T-helper 2 cell treated with Interferon-gamma antibody and Interleukin-4, amounts not matched to agents 5 μg/mL and 100 μg/mL, for 36 hours (primary cell): ENCODE measurements around the gene ZFR2.

ENCODE experiments used
- DNase-seq: peaks from one replicate; pipeline ENCODE4 v3.0.0; 2021; ENCODE audit warnings: low spot score
- H3K27ac Mint-ChIP-seq: one replicate; pipeline ENCODE4 v1.8.0; 2021; ENCODE audit warnings: mild to moderate bottlenecking, mixed read lengths
- H3K27me3 Mint-ChIP-seq: one replicate; pipeline ENCODE4 v1.8.0; 2021; ENCODE audit warnings: low read depth, mixed read lengths
- H3K36me3 Mint-ChIP-seq: one replicate; pipeline ENCODE4 v1.8.0; 2021; ENCODE audit warnings: low read depth, mixed read lengths
- H3K4me1 Mint-ChIP-seq: one replicate; pipeline ENCODE4 v1.8.0; 2021; ENCODE audit warnings: low read depth, mixed read lengths
- H3K4me3 Mint-ChIP-seq: one replicate; pipeline ENCODE4 v1.8.0; 2022; ENCODE audit warnings: mild to moderate bottlenecking, moderate library complexity, mixed read lengths
- H3K9me3 Mint-ChIP-seq: one replicate; pipeline ENCODE4 v1.8.0; 2021; ENCODE audit warnings: mixed read lengths

The ZFR2 gene

GRCh38 chr19:3808420-3809143, 60.3 kb downstream of the ZFR2 start:
- Mint-ChIP-seq H3K4me3 (no peak overlapping the region), H3K36me3 (no peaks in the 10 kb centered on the region), H3K4me1 (peaks cover 13% of the 10 kb centered on the region), H3K9me3 (no peaks in the 10 kb centered on the region), H3K27ac (no peak overlapping the region), H3K27me3 (no peaks in the 10 kb centered on the region)
- DNase-seq, result no peak

- H3K27me3 Mint-ChIP-seq, result no peaks in the 10 kb centered on the region
- no peak for DNase-seq
- H3K4me1 Mint-ChIP-seq, result peaks cover 7% of the 10 kb centered on the region
- no peaks in the 10 kb centered on the region for H3K36me3 Mint-ChIP-seq
- H3K4me3 Mint-ChIP-seq, result no peak overlapping the region
- H3K9me3 Mint-ChIP-seq, result no peaks in the 10 kb centered on the region
- no peak overlapping the region for H3K27ac Mint-ChIP-seq
These were observed 61.1 kb downstream of the ZFR2 start for GRCh38 chr19:3807574-3808354.

DNA sequence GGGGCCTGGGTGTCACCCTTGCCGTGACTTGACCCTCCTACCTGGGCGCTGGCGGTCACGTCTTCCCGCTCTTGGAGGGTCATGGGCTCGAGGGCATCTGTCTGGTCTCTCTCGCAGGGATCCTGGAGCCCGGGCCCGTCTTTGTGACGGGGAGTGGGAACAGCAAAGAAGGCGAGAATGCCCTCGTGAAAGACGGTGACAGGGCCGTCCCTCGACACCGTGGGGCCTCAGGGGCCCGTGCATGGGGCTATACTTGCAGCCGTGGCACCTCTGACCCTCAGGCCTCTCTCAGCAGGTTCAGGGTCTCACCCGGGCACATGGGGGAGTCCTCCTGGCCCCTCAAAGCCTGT, 61.7 kb downstream of the ZFR2 start:
- H3K27ac Mint-ChIP-seq, result no peak overlapping the region
- H3K4me1 Mint-ChIP-seq, result peaks cover under 1% of the 10 kb centered on the region
- no peaks in the 10 kb centered on the region for H3K27me3 Mint-ChIP-seq
- no peak for DNase-seq
- H3K9me3 Mint-ChIP-seq, result no peaks in the 10 kb centered on the region
- H3K4me3 Mint-ChIP-seq, result no peak overlapping the region
- no peaks in the 10 kb centered on the region for H3K36me3 Mint-ChIP-seq

DNA sequence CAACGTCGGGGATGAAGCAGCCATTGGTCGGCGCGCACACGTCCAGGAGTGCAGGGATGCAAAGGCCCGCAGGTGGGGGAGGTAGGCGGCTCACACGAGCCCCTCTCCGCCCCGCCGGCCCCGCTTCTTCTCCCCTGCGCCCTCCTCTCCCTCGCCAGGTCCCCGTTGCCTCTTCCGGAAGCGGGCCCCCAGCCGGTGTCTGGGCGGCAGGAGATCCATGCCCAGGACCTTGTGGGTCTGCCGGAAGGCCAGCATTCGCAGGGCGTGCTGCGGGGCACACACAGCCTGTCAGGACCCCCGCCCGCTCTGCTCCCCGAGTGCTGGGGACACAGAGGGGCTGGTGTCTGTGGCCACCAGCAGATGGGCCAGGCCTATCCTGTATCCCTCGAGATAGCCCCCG, 63.0 kb downstream of the ZFR2 start:
- Mint-ChIP-seq H3K27ac (no peak overlapping the region), H3K4me1 (peaks cover 4% of the 10 kb centered on the region), H3K27me3 (no peaks in the 10 kb centered on the region), H3K9me3 (no peaks in the 10 kb centered on the region), H3K36me3 (no peaks in the 10 kb centered on the region), H3K4me3 (no peak overlapping the region)
- DNase-seq, result no peak

- DNase-seq, result no peak
- Mint-ChIP-seq H3K36me3 (no peaks in the 10 kb centered on the region), H3K4me3 (no peak overlapping the region), H3K4me1 (peaks cover 8% of the 10 kb centered on the region), H3K27ac (no peak overlapping the region), H3K27me3 (peaks cover 3% of the 10 kb centered on the region), H3K9me3 (no peaks in the 10 kb centered on the region)
These were observed 64.4 kb downstream of the ZFR2 start for GRCh38 chr19:3804429-3804828.

DNA sequence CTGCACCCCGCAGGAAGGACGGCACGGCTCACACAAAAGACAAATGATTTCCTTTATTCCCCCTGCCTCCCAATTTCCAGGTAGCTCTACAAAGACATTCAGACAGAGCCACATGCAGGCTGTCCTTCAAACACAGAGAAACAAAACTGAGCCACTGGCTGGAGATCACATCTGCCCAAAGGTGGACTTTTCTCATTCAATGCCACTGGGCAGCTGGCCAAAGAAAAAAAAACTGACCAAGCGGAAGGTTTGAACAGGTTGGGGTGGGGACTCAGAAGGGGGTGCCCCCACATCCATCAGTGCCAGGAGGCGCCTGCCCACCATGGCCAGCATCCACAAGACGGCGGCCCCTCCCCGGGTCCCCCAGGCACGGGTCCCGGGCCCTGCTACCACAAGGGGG, 64.9 kb downstream of the ZFR2 start:
- H3K27ac Mint-ChIP-seq, result no peak overlapping the region
- DNase-seq, result no peak
- peaks cover 4% of the 10 kb centered on the region for H3K27me3 Mint-ChIP-seq
- H3K9me3 Mint-ChIP-seq, result no peaks in the 10 kb centered on the region
- H3K36me3 Mint-ChIP-seq, result no peaks in the 10 kb centered on the region
- H3K4me3 Mint-ChIP-seq, result no peak overlapping the region
- H3K4me1 Mint-ChIP-seq, result peaks cover 11% of the 10 kb centered on the region

GRCh38 chr19:3803114-3803888, 65.5 kb downstream of the ZFR2 start:
- peaks cover 4% of the 10 kb centered on the region for H3K27me3 Mint-ChIP-seq
- no peak for DNase-seq
- H3K4me3 Mint-ChIP-seq, result no peak overlapping the region
- no peaks in the 10 kb centered on the region for H3K36me3 Mint-ChIP-seq
- H3K4me1 Mint-ChIP-seq, result peaks cover 12% of the 10 kb centered on the region
- no peaks in the 10 kb centered on the region for H3K9me3 Mint-ChIP-seq
- no peak overlapping the region for H3K27ac Mint-ChIP-seq

DNA sequence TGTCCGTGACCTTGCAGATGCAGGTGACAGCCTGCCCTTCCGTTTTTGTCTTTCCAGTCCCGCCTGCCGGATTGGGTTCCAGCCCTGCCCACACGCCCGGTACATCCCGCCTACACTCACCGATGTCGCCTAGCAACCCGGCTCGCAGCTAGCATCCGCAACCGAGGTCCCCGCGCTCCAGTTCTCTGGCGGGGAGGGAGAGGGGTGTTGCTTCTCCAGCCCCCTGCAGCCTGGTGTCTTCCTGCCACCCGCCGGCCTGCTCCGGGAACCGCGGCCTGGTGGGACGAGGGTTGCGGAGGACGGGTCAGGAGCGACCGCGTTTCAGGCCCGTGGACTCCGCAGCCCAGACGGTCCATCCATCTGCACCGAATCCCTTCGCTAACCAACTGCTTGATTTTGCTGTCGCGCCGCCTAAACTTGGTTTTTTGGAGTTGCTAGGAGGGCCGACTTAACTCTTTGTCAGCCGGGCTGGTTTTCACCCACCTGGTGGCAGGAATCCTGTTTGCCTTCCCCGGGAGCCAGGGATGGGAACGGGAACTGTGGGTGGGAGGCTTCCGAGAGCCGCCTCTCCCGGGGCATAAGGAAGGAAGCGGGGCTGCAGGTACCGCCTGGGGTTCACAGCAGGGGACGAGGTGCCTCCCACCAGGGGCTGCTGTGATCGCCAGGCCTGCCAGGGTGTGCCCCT, 67.3 kb downstream of the ZFR2 start:
- H3K36me3 Mint-ChIP-seq, result peaks cover 8% of the 10 kb centered on the region
- H3K27me3 Mint-ChIP-seq, result peaks cover 4% of the 10 kb centered on the region
- peak; percentile 54 for DNase-seq
- peaks cover 16% of the 10 kb centered on the region for H3K4me1 Mint-ChIP-seq
- peaks cover 5% of the 10 kb centered on the region for H3K9me3 Mint-ChIP-seq
- no peak overlapping the region for H3K27ac Mint-ChIP-seq
- H3K4me3 Mint-ChIP-seq, result peak overlapping the region; percentile 64

- H3K9me3 Mint-ChIP-seq, result peaks cover 8% of the 10 kb centered on the region
- H3K27me3 Mint-ChIP-seq, result peaks cover 4% of the 10 kb centered on the region
- H3K4me3 Mint-ChIP-seq, result peak overlapping the region; percentile 64
- H3K27ac Mint-ChIP-seq, result no peak overlapping the region
- no peak for DNase-seq
- peaks cover 16% of the 10 kb centered on the region for H3K4me1 Mint-ChIP-seq
- H3K36me3 Mint-ChIP-seq, result peaks cover 9% of the 10 kb centered on the region
These were observed 67.8 kb downstream of the ZFR2 start for GRCh38 chr19:3800996-3801395.

GRCh38 chr19:3798137-3798536, 70.7 kb downstream of the ZFR2 start:
- Mint-ChIP-seq H3K36me3 (peaks cover 9% of the 10 kb centered on the region), H3K4me3 (peak overlapping the region; percentile 65), H3K4me1 (peaks cover 18% of the 10 kb centered on the region), H3K27ac (peak overlapping the region; percentile 81), H3K27me3 (peaks cover 4% of the 10 kb centered on the region), H3K9me3 (peaks cover 12% of the 10 kb centered on the region)
- DNase-seq, result no peak

GRCh38 chr19:3796358-3796757, 72.5 kb downstream of the ZFR2 start:
- H3K9me3 Mint-ChIP-seq, result peaks cover 12% of the 10 kb centered on the region
- H3K4me3 Mint-ChIP-seq, result no peak overlapping the region
- H3K4me1 Mint-ChIP-seq, result peaks cover 18% of the 10 kb centered on the region

GRCh38 chr19:3793799-3794198, 75.0 kb downstream of the ZFR2 start:
- Mint-ChIP-seq H3K4me1 (peaks cover 8% of the 10 kb centered on the region), H3K27ac (no peak overlapping the region)

More at GRCh38 chr19:3796358-3796757, 72.5 kb downstream of the ZFR2 start:
- Mint-ChIP-seq H3K27me3 (peaks cover 4% of the 10 kb centered on the region), H3K36me3 (peaks cover 9% of the 10 kb centered on the region), H3K27ac (no peak overlapping the region)
- DNase-seq, result no peak

DNA sequence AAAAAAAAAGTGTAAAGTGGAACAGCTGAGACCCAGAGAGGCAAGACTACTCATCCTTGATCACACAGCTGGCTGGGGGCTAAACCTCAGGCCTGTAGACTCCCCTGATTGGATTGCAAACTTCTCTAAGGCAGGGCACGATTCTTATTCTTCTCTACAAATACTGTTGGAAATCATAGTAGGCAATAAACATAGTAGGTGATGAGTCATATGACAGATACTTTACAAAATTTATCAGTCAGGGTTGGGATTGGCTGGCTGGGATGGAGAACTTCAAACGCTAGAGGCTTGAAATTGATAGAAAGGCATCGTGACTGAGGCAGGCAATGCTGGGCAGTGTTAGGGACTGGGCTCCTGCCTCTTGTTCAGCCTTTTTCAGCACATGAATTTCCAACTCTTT, 76.7 kb downstream of the ZFR2 start:
- Mint-ChIP-seq H3K36me3 (peaks cover 4% of the 10 kb centered on the region), H3K4me3 (no peak overlapping the region), H3K9me3 (peaks cover 12% of the 10 kb centered on the region), H3K4me1 (peaks cover 4% of the 10 kb centered on the region), H3K27me3 (peaks cover 7% of the 10 kb centered on the region), H3K27ac (no peak overlapping the region)
- no peak for DNase-seq

More at GRCh38 chr19:3793799-3794198, 75.0 kb downstream of the ZFR2 start:
- peaks cover 12% of the 10 kb centered on the region for H3K9me3 Mint-ChIP-seq
- H3K36me3 Mint-ChIP-seq, result peaks cover 9% of the 10 kb centered on the region
- H3K27me3 Mint-ChIP-seq, result peaks cover 7% of the 10 kb centered on the region
- no peak for DNase-seq
- no peak overlapping the region for H3K4me3 Mint-ChIP-seq
